Transverse colon (tissue), 4 donors: ENCODE measurements around the gene SLC39A8. TPM values are rescaled to one million over a fixed set of nuclear protein-coding genes. Genes with fewer than 3 reads are reported as not detected.

Experiments
- DNase-seq: peaks from one replicate; pipeline ENCODE4 v3.0.0-alpha.2; 2019
- H3K27ac ChIP-seq, 4 donors: fragments of 200-600 bp; sonication (generic); 2 replicates each; pipeline ENCODE4 v1.5.1; 2016 to 2018; ENCODE audit warnings: inconsistent platforms in 4 of 4
- H3K27me3 ChIP-seq: fragments of 200-600 bp; sonication (generic); 2 replicates; pipeline ENCODE4 v1.5.1; 2017; ENCODE audit warnings: inconsistent platforms
- H3K36me3 ChIP-seq, 4 donors: fragments of 200-600 bp; sonication (generic); 2 replicates each; pipeline ENCODE4 v1.5.1; 2017 to 2019; ENCODE audit warnings: inconsistent platforms in 4 of 4
- H3K4me1 ChIP-seq, 4 donors: fragments of 200-600 bp; sonication (generic); 2 replicates each; pipeline ENCODE4 v1.5.1; 2017 to 2020; ENCODE audit warnings: inconsistent platforms in 4 of 4
- H3K4me3 ChIP-seq, 4 donors: fragments of 200-600 bp; sonication (generic); 1 replicate in 1 of 4; 2 replicates in 3 of 4; pipeline versions ENCODE4 v1.5.1 to v1.6.1; 2017 to 2019; ENCODE audit warnings: inconsistent platforms in 4 of 4
- H3K9me3 ChIP-seq, 2 donors: fragments of 200-600 bp; sonication (generic); 2 replicates each; pipeline ENCODE4 v1.5.1; 2017 to 2019; ENCODE audit warnings: inconsistent platforms in 2 of 2
- CTCF ChIP-seq, 5 experiments: fragments of 200-600 bp in 3 of 5; fragments of 450-650 bp in 2 of 5; sonication (generic) in 3 of 5; IDR thresholded peaks; 1 replicate in 2 of 5; 2 replicates in 3 of 5; pipeline ENCODE4 v1.5.1; 2016 to 2017; ENCODE audit warnings: antibody characterized with exemption in 5 of 5, inconsistent platforms in 3 of 5, mild to moderate bottlenecking in 2 of 5, moderate library complexity in 1 of 5
- EP300 ChIP-seq: sonication (generic); formaldehyde crosslinking; IDR thresholded peaks from one replicate; pipeline ENCODE4 v1.6.1; 2017; ENCODE audit warnings: antibody characterized with exemption, low read depth
- POLR2A ChIP-seq: fragments of 450-650 bp; IDR thresholded peaks from one replicate; pipeline ENCODE4 v1.6.1; 2016; ENCODE audit warnings: antibody characterized with exemption, mild to moderate bottlenecking, moderate library complexity
- POLR2AphosphoS5 ChIP-seq, 3 donors: sonication (generic); formaldehyde crosslinking; IDR thresholded peaks; one replicate each; pipeline ENCODE4 v1.6.1; 2016; ENCODE audit warnings: antibody characterized with exemption in 3 of 3
- WGBS, 2 donors: methylation state at CpG; one replicate each; pipeline ENCODE4 v1.1.5; 2018; ENCODE audit warnings: low coverage in 1 of 2; 5-methylcytosine and 5-hydroxymethylcytosine counted together
- in situ Hi-C, 4 donors: fragments of 200-750 bp; cut with MboI; loops; one replicate each; pipeline versions ENCODE4 v1.15.0 to v1.15.1; 2017; ENCODE audit warnings: low sequenced_read_pairs in 3 of 4, low pct_ligation_motif_present in 1 of 4, low pct_unique_long_range_greater_than_20kb in 1 of 4
- intact Hi-C: fragments of 100-400 bp; cut with DNase I; formaldehyde crosslinking; loops from one replicate; pipeline ENCODE4 v1.15.1; 2023; ENCODE audit warnings: low total_unique reads
- total RNA-seq, 4 donors: library from RNA; depleted of rRNA; stranded (reverse); fragments of >200 nt; gene quantifications; one replicate each; pipeline ENCODE4 v1.1.0, GENCODE V29; 2016

Gene SLC39A8
- total RNA-seq, 4 donors from 2014 or later = 21.7 to 83.8 (median 42.6) TPM

GRCh38 chr4:102219129-102219528 is 126.2 kb downstream of the SLC39A8 start:
- Histone ChIP-seq H3K4me3 (no peak overlapping the region), H3K4me1 (no peaks in the 10 kb centered on the region), H3K27me3 (no peaks in the 10 kb centered on the region), H3K27ac (no peak overlapping the region), H3K36me3 (no peaks in the 10 kb centered on the region), H3K9me3 (no peaks in the 10 kb centered on the region)
- no peak for TF ChIP-seq POLR2A
- no peak for TF ChIP-seq CTCF (IDR thresholded peaks at IDR 0.05)
- no peak for TF ChIP-seq EP300
- no peak for TF ChIP-seq POLR2AphosphoS5 (IDR thresholded peaks at IDR 0.05)
- no peak for DNase-seq
- intact Hi-C loops = no loop called here
- in situ Hi-C loops = no loop called here
- WGBS, 2 donors = 56 to 68% methylated on average over 1 to 4 of the region's 4 CpGs

- TF ChIP-seq POLR2AphosphoS5 (IDR thresholded peaks at IDR 0.05) (no peak), EP300 (no peak), POLR2A (no peak), CTCF (IDR thresholded peaks at IDR 0.05) (no peak)
- no peaks in the 10 kb centered on the region for H3K36me3 ChIP-seq
- intact Hi-C loops (no loop called here), in situ Hi-C loops (no loop called here)
- no peak overlapping the region for H3K4me3 ChIP-seq
- no peak for DNase-seq
- H3K27ac ChIP-seq = no peak overlapping the region
- 59 to 76% methylated on average over 2 to 3 of the region's 3 CpGs for WGBS, 2 donors
- H3K4me1 ChIP-seq = no peaks in the 10 kb centered on the region
- H3K27me3 ChIP-seq = no peaks in the 10 kb centered on the region
- H3K9me3 ChIP-seq = no peaks in the 10 kb centered on the region
Measured at GRCh38 chr4:102218656-102219055, 126.6 kb downstream of the SLC39A8 start.

- Histone ChIP-seq H3K9me3 (no peaks in the 10 kb centered on the region), H3K36me3 (no peaks in the 10 kb centered on the region), H3K4me3 (no peak overlapping the region), H3K27ac (no peak overlapping the region), H3K27me3 (no peaks in the 10 kb centered on the region), H3K4me1 (no peaks in the 10 kb centered on the region)
- 95% methylated on average over 1 of the region's 1 CpG; no CpG with 5 or more reads in 1 of the 2 donors for WGBS, 2 donors
- in situ Hi-C loops = no loop called here
- DNase-seq = no peak
- intact Hi-C loops = no loop called here
- TF ChIP-seq EP300 (no peak), POLR2AphosphoS5 (IDR thresholded peaks at IDR 0.05) (no peak), CTCF (IDR thresholded peaks at IDR 0.05) (no peak), POLR2A (no peak)
Measured at GRCh38 chr4:102217775-102218355, 127.4 kb downstream of the SLC39A8 start.

GRCh38 chr4:102217345-102217744 is 127.9 kb downstream of the SLC39A8 start:
- intact Hi-C loops = no loop called here
- H3K9me3 ChIP-seq = no peaks in the 10 kb centered on the region
- no peaks in the 10 kb centered on the region for H3K36me3 ChIP-seq
- in situ Hi-C loops = no loop called here
- H3K4me3 ChIP-seq = no peak overlapping the region
- whole genome bisulfite sequencing, 2 donors = 30 to 42% methylated on average over 3 of the region's 3 CpGs
- H3K27ac ChIP-seq = no peak overlapping the region
- H3K27me3 ChIP-seq = no peaks in the 10 kb centered on the region
- H3K4me1 ChIP-seq = no peaks in the 10 kb centered on the region
- no peak for DNase-seq
- no peak for TF ChIP-seq EP300
- no peak for TF ChIP-seq CTCF (IDR thresholded peaks at IDR 0.05)
- no peak for TF ChIP-seq POLR2AphosphoS5 (IDR thresholded peaks at IDR 0.05)
